CD4-positive, alpha-beta memory T cell (primary cell): ENCODE results near the gene NCR1. TPM values are rescaled to one million over a fixed set of nuclear protein-coding genes. Genes with fewer than 3 reads are reported as not detected.
A peak's percentile ranks its signal among the peaks of the same experiment; 100 is the strongest.
"Not testable (repeated sequence)": the region's sequence is repeated elsewhere in the genome, so short reads cannot be mapped to it uniquely, and the experiment has no call there.

Experiments used
- CTCF ChIA-PET: fragments of 350-600 bp; sonication (Branson Sonifier 250); formaldehyde crosslinking; loops from one replicate; lab custom pipeline; 2021; ENCODE audit warnings: inconsistent platforms; ENCODE audit not compliant: partially characterized antibody; lab: Charles Lee
- POLR2A ChIA-PET: fragments of 350-600 bp; sonication (Branson Sonifier 250); formaldehyde crosslinking; loops from one replicate; lab custom pipeline; 2021; ENCODE audit not compliant: partially characterized antibody; lab: Charles Lee
- DNase-seq, 5 donors: peaks; one replicate each; pipeline versions ENCODE4 v3.0.0 to v3.0.0-alpha.2; 2020 to 2022; ENCODE audit warnings: mixed read lengths in 1 of 5
- H3K27ac ChIP-seq: one replicate; pipeline ENCODE4 v1.7.0; 2013; ENCODE audit warnings: low read depth, low read length
- H3K27me3 ChIP-seq: 2 replicates; pipeline ENCODE4 v1.7.0; 2013; ENCODE audit warnings: mild to moderate bottlenecking, low read length, moderate library complexity; ENCODE audit not compliant: insufficient read depth
- H3K36me3 ChIP-seq: 2 replicates; pipeline ENCODE4 v1.7.0; 2013; ENCODE audit warnings: mild to moderate bottlenecking, low read length, moderate library complexity; ENCODE audit not compliant: insufficient read depth
- H3K4me1 ChIP-seq: 2 replicates; pipeline ENCODE4 v1.7.0; 2013; ENCODE audit warnings: mild to moderate bottlenecking, low read length, moderate library complexity; ENCODE audit not compliant: insufficient read depth
- H3K4me3 ChIP-seq, 2 donors: one replicate each; pipeline ENCODE4 v1.7.0; 2013; ENCODE audit warnings: low read length in 2 of 2, mild to moderate bottlenecking in 1 of 2
- H3K9me3 ChIP-seq, 2 donors: one replicate each; pipeline ENCODE4 v1.7.0; 2013; ENCODE audit warnings: low read length in 2 of 2, control low read depth in 1 of 2; ENCODE audit not compliant: control insufficient read depth in 1 of 2
- H3K27ac Mint-ChIP-seq, 7 donors: one replicate each; pipeline ENCODE4 v1.8.0; 2020 to 2021; ENCODE audit warnings: mixed read lengths in 7 of 7, mild to moderate bottlenecking in 6 of 7, inconsistent platforms in 3 of 7, moderate library complexity in 3 of 7
- H3K27me3 Mint-ChIP-seq, 2 donors: one replicate each; pipeline ENCODE4 v1.8.0; 2020 to 2021; ENCODE audit warnings: mixed read lengths in 2 of 2
- H3K36me3 Mint-ChIP-seq, 2 donors: one replicate each; pipeline ENCODE4 v1.8.0; 2020 to 2021; ENCODE audit warnings: mixed read lengths in 2 of 2, inconsistent platforms in 1 of 2, mild to moderate bottlenecking in 1 of 2
- H3K4me1 Mint-ChIP-seq, 4 donors: one replicate each; pipeline ENCODE4 v1.8.0; 2020 to 2021; ENCODE audit warnings: mixed read lengths in 4 of 4, mild to moderate bottlenecking in 1 of 4
- H3K4me3 Mint-ChIP-seq, 8 donors: one replicate each; pipeline ENCODE4 v1.8.0; 2020 to 2021; ENCODE audit warnings: mixed read lengths in 8 of 8, mild to moderate bottlenecking in 7 of 8, moderate library complexity in 6 of 8, inconsistent platforms in 3 of 8
- H3K9me3 Mint-ChIP-seq, 8 donors: one replicate each; pipeline ENCODE4 v1.8.0; 2020 to 2021; ENCODE audit warnings: mixed read lengths in 8 of 8, mild to moderate bottlenecking in 5 of 8, inconsistent platforms in 3 of 8, moderate library complexity in 1 of 8
- intact Hi-C: fragments of 100-400 bp; cut with micrococcal nuclease; formaldehyde crosslinking; loops from one replicate; pipeline ENCODE4 v1.15.1; 2023
- polyA plus RNA-seq, 2 donors: library from polyadenylated mRNA; unstranded; fragments of 300-500 nt; fragmentation: Illumina TruSeq; gene quantifications; one replicate each; pipeline ENCODE4 v1.2.3, GENCODE V29; 2021
- total RNA-seq, 2 experiments: library from RNA; stranded (reverse); gene quantifications; one replicate each; pipeline ENCODE4 v1.2.3, GENCODE V29; 2021

Gene NCR1
- total and polyA plus RNA-seq, 4 experiments from 2014 or later = not detected

GRCh38 chr19:54906819-54907218, 871 bp downstream of the NCR1 start:
- Mint-ChIP-seq H3K27me3 (peaks cover 9% of the 10 kb centered on the region in 2 donors), H3K4me1 (no peaks in the 10 kb centered on the region), H3K9me3 (peaks cover 0 to 6% (median 2%) of the 10 kb centered on the region in 8 donors), H3K36me3 (no peaks in the 10 kb centered on the region), H3K27ac (no peak overlapping the region), H3K4me3 (no peak overlapping the region)
- Histone ChIP-seq H3K27ac (no peak overlapping the region), H3K4me1 (no peaks in the 10 kb centered on the region), H3K4me3 (no peak overlapping the region), H3K36me3 (no peaks in the 10 kb centered on the region), H3K9me3 (no peaks in the 10 kb centered on the region), H3K27me3 (no peaks in the 10 kb centered on the region)
- DNase-seq = no peak
- CTCF ChIA-PET = no interaction called here
- POLR2A ChIA-PET = no interaction called here
- intact Hi-C loops = no loop called here

GRCh38 chr19:54907899-54908298, 2.0 kb downstream of the NCR1 start:
- H3K27ac ChIP-seq, H3K27me3 ChIP-seq, H3K4me1 Mint-ChIP-seq, H3K27ac Mint-ChIP-seq, CTCF ChIA-PET, H3K36me3 Mint-ChIP-seq, POLR2A ChIA-PET, H3K9me3 ChIP-seq, DNase-seq, H3K4me1 ChIP-seq, H3K4me3 Mint-ChIP-seq, H3K4me3 ChIP-seq, intact Hi-C loops, H3K36me3 ChIP-seq: not testable (repeated sequence)
- H3K9me3 Mint-ChIP-seq = peaks cover 0 to 11% (median 2%) of the 10 kb centered on the region in 8 donors
- H3K27me3 Mint-ChIP-seq = peaks cover 9 to 12% of the 10 kb centered on the region in 2 donors

GRCh38 chr19:54916822-54917221, 10.9 kb downstream of the NCR1 start:
- POLR2A ChIA-PET = no interaction called here
- H3K27me3 Mint-ChIP-seq = peaks cover 6 to 19% of the 10 kb centered on the region in 2 donors

GRCh38 chr19:54918499-54918898, 12.6 kb downstream of the NCR1 start:
- CTCF ChIA-PET = interaction anchor here (1.1 kb wide), 1 partner anchor 9 kb away, joined by 3 read pairs; no protein-coding TSS in a partner anchor
- POLR2A ChIA-PET = no interaction called here

More at GRCh38 chr19:54916822-54917221, 10.9 kb downstream of the NCR1 start:
- Mint-ChIP-seq H3K4me1 (peaks cover 0 to 2% (median under 1%) of the 10 kb centered on the region in 4 donors), H3K4me3 (no peak overlapping the region), H3K36me3 (no peaks in the 10 kb centered on the region), H3K27ac (peak overlapping the region in 1 of 7 donors; percentile 61), H3K9me3 (peaks cover 0 to 14% (median 0%) of the 10 kb centered on the region in 8 donors)
- Histone ChIP-seq H3K27me3 (no peaks in the 10 kb centered on the region), H3K36me3 (no peaks in the 10 kb centered on the region), H3K4me1 (no peaks in the 10 kb centered on the region), H3K27ac (no peak overlapping the region), H3K4me3 (no peak overlapping the region), H3K9me3 (no peaks in the 10 kb centered on the region)
- no peak for DNase-seq
- intact Hi-C loops = no loop called here
- CTCF ChIA-PET = no interaction called here

GRCh38 chr19:54919646-54920563, 14.0 kb downstream of the NCR1 start:
- H3K4me3 ChIP-seq, POLR2A ChIA-PET, H3K4me1 ChIP-seq, H3K9me3 ChIP-seq, H3K27ac Mint-ChIP-seq, H3K27ac ChIP-seq, H3K36me3 Mint-ChIP-seq, H3K4me1 Mint-ChIP-seq, H3K4me3 Mint-ChIP-seq, H3K36me3 ChIP-seq, intact Hi-C loops, DNase-seq, H3K27me3 ChIP-seq, CTCF ChIA-PET: not testable (repeated sequence)
- H3K27me3 Mint-ChIP-seq = peaks cover 6 to 16% of the 10 kb centered on the region in 2 donors
- H3K9me3 Mint-ChIP-seq = peaks cover 0 to 12% (median 2%) of the 10 kb centered on the region in 8 donors

More at GRCh38 chr19:54918499-54918898, 12.6 kb downstream of the NCR1 start:
- no peak for DNase-seq
- Histone ChIP-seq H3K27me3 (no peaks in the 10 kb centered on the region), H3K36me3 (no peaks in the 10 kb centered on the region), H3K4me3 (no peak overlapping the region), H3K9me3 (no peaks in the 10 kb centered on the region), H3K27ac (no peak overlapping the region), H3K4me1 (no peaks in the 10 kb centered on the region)
- no peaks in the 10 kb centered on the region for H3K36me3 Mint-ChIP-seq
- peaks cover 6 to 18% of the 10 kb centered on the region in 2 donors for H3K27me3 Mint-ChIP-seq
- intact Hi-C loops = no loop called here
- no peak overlapping the region for H3K4me3 Mint-ChIP-seq
- H3K9me3 Mint-ChIP-seq = peaks cover 0 to 10% (median 0%) of the 10 kb centered on the region in 8 donors
- H3K27ac Mint-ChIP-seq = no peak overlapping the region
- H3K4me1 Mint-ChIP-seq = peaks cover 0 to 5% (median 2%) of the 10 kb centered on the region in 4 donors

GRCh38 chr19:54921082-54921481, 15.1 kb downstream of the NCR1 start:
- no peak for DNase-seq
- no peak overlapping the region for H3K27ac ChIP-seq
- H3K27me3 ChIP-seq = no peaks in the 10 kb centered on the region
- Mint-ChIP-seq H3K27me3 (peaks cover 4 to 12% of the 10 kb centered on the region in 2 donors), H3K4me1 (peaks cover 0 to 5% (median 2%) of the 10 kb centered on the region in 4 donors), H3K27ac (peak overlapping the region in 2 of 7 donors; percentile 5 to 51), H3K4me3 (no peak overlapping the region), H3K9me3 (peaks cover 0 to 20% (median 9%) of the 10 kb centered on the region in 8 donors), H3K36me3 (peaks cover 2 to 5% of the 10 kb centered on the region in 2 donors)
- no peaks in the 10 kb centered on the region for H3K36me3 ChIP-seq
- intact Hi-C loops = no loop called here
- ChIA-PET CTCF (no interaction called here), POLR2A (no interaction called here)
- no peak overlapping the region for H3K4me3 ChIP-seq
- H3K4me1 ChIP-seq = no peaks in the 10 kb centered on the region
- no peaks in the 10 kb centered on the region for H3K9me3 ChIP-seq

- peaks cover 3 to 5% of the 10 kb centered on the region in 2 donors for H3K36me3 Mint-ChIP-seq
- POLR2A ChIA-PET = no interaction called here
- peaks cover 0 to 30% (median 16%) of the 10 kb centered on the region in 8 donors for H3K9me3 Mint-ChIP-seq
- no peak overlapping the region for H3K27ac ChIP-seq
- no peaks in the 10 kb centered on the region for H3K36me3 ChIP-seq
- intact Hi-C loops = no loop called here
- H3K27ac Mint-ChIP-seq = no peak overlapping the region
- H3K9me3 ChIP-seq = no peaks in the 10 kb centered on the region
- no peak overlapping the region for H3K4me3 Mint-ChIP-seq
- CTCF ChIA-PET = no interaction called here
- no peaks in the 10 kb centered on the region for H3K4me1 ChIP-seq
- peaks cover 0 to 5% (median 3%) of the 10 kb centered on the region in 4 donors for H3K4me1 Mint-ChIP-seq
- no peaks in the 10 kb centered on the region for H3K27me3 ChIP-seq
- H3K4me3 ChIP-seq = no peak overlapping the region
- DNase-seq = no peak
- H3K27me3 Mint-ChIP-seq = peaks cover 4 to 9% of the 10 kb centered on the region in 2 donors
Measured at GRCh38 chr19:54923276-54923675, 17.3 kb downstream of the NCR1 start.
